Pons (tissue), 1 donor: ENCODE measurements around the gene BEND5.

Source experiments
- DNase-seq: peaks from one replicate; pipeline ENCODE4 v3.0.0-alpha.2; 2016; ENCODE audit warnings: low spot score

BEND5 gene, protein sequence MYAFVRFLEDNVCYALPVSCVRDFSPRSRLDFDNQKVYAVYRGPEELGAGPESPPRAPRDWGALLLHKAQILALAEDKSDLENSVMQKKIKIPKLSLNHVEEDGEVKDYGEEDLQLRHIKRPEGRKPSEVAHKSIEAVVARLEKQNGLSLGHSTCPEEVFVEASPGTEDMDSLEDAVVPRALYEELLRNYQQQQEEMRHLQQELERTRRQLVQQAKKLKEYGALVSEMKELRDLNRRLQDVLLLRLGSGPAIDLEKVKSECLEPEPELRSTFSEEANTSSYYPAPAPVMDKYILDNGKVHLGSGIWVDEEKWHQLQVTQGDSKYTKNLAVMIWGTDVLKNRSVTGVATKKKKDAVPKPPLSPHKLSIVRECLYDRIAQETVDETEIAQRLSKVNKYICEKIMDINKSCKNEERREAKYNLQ

GRCh38 chr1:48776393-48777218 lies at the start of gene BEND5:
Gene BEND5, minus strand, starts transcription at chr1:48776891. Its CDS starts 60 bp downstream, at chr1:48776831.
- DNase-seq = peak; percentile 63

- no peak for DNase-seq
Observed at GRCh38 chr1:48823168-48823567, 46.5 kb upstream of the BEND5 start.

DNA sequence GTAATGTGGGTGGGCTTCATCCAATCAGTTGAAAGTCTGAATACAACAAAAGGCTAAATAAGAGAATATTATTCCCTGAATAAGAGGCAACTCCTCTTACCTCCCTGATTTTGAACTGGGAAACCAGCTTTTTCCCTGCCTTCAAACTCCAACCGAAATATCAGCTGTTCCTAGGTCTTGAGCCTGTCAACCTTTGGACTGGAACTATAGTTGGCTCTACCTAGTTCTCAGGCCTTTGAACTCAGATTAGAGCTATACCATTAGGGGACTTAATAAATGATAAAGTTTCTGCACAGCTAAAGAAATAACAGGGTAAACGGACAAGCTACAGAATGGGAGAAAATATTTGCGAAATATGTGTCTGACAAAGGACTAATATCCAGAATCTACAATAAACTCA lies 43.8 kb upstream of the BEND5 start:
- no peak for DNase-seq

- DNase-seq = peak; percentile 76
Observed at GRCh38 chr1:48817505-48818114, 40.9 kb upstream of the BEND5 start.

- DNase-seq = no peak
Observed at GRCh38 chr1:48810740-48811139, 34.0 kb upstream of the BEND5 start.

GRCh38 chr1:48808496-48808895 lies 31.8 kb upstream of the BEND5 start:
- DNase-seq = no peak

- DNase-seq = no peak
Observed at GRCh38 chr1:48807554-48808260, 31.0 kb upstream of the BEND5 start.

DNA sequence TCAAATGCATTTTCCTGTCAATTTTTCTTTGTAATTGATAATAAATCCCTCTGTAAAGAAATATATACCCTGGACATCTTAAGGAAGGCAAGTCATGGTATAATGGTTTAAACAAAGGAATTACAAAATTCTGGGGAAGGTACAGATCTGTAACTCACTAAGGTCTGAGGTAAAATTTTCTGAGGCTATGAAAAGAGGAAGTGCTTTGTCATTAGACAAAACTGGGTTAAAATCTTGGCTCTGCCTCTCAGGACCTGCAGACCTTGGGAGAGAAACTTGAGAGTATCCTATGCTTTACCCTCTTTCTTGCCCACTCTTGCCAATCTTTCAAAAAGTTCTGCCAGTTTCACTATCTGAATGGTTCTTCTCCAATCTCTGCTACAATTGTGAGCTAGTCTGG lies 26.8 kb upstream of the BEND5 start:
- no peak for DNase-seq

- DNase-seq = no peak
Observed at GRCh38 chr1:48794816-48795215, 18.1 kb upstream of the BEND5 start.

GRCh38 chr1:48793863-48794262 lies 17.2 kb upstream of the BEND5 start:
- no peak for DNase-seq

GRCh38 chr1:48792961-48793360 lies 16.3 kb upstream of the BEND5 start:
- no peak for DNase-seq

DNA sequence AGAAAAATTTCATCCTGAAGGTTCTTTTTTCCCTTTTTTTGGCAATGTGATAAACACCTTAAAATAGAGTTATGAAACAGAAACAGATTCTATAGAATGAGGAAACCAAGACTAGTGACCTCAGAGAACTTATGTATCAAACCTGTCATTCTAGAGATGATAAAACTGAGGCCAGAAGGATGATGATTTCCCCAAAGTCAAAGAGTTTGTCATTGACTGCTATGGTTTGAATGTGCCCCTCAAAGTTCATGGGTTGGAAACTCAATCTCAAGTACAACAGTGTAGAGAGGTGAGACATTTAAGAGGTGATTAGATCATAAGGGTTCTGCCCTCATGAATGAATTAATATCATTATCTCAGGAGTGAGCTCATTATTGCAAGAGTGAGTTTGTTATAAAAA lies 13.7 kb upstream of the BEND5 start:
- no peak for DNase-seq

DNA sequence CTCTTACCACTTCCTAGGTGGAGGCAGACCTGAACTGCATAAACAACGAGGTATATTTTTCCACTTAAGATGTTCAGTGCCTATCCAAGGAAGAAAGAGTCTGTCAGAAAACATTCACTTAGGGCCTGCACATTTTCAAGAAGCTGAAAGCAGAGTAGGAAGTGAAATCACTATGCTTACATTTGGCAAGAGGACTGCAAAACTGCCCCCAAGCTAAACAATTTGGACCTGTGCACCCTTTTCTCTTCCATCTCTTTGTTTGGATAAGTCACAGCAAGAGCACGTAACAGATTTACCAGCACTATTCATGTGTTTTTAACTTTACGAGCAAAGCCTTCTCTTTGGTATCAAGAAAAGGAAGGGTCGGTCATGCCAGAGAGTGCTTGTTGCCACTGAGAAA lies 13.2 kb upstream of the BEND5 start:
- DNase-seq = no peak

DNA sequence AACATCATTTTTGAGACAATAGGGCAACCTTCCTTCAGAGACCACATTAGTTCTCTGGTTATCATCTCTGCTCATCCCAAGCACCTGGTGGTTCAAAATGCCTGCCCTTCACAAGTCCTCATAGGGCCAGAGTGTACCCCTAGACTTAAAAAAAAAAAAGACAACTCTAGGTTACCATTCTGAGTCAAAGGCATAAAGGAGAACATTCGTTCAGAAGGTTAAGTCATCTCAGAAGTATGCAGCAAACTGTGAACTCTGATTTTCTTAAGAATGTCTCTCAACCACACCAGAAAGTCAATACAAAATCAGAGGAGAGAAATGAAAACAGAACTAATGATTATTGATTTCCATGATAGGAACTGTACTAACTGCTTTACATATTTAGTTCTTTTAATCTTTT lies 9.2 kb upstream of the BEND5 start:
- DNase-seq = no peak

- no peak for DNase-seq
Observed at GRCh38 chr1:48784301-48784700, 7.6 kb upstream of the BEND5 start.

GRCh38 chr1:48777219-48777895 lies 666 bp upstream of the BEND5 start:
- DNase-seq = no peak

DNA sequence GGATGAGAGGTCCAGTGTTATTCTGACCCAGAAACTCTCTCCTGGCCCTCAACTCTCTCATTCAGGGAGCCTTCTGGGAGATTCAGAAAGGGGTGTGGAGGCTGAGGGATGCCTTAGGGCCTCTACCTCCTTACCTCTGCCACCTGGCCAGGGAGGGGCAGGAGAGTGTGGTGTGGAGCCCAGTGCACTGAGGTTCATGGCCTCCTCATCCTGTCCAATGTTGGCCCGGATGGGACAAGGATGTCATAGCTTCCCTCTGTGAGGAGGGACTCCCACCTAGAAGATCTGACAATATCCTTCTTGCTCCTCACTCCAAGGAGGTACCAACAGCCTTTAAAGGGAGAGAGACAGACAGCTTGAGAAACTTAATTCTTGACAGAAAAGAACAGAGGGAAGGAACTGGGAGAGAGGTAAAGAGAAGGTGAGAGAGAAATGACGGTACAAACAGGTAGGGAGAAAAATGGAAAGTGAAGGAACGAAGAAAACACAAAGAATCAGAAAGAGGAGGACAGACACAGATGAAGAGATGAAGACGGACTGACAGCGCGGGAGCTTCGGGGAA lies 779 bp downstream of the BEND5 start:
- no peak for DNase-seq

DNA sequence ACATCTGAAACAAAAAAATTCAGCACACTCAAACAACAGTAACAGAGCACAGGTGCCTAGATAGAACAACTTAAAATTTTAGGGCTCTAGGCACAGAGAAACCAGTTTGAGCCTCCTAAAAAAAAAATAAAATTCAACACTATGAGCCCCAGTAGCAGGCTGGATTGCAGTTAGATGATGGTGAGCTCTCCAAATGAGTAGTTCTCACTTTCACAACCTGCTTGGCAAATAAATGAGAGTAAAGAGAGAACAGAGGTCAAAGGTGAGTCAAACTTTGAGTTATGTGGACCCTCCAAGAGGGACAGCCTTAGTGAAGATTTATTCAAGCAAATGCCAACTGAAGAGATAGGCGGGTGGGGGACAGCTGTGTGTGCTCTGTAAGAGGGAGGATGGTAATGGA lies 3.6 kb downstream of the BEND5 start:
- DNase-seq = no peak

DNA sequence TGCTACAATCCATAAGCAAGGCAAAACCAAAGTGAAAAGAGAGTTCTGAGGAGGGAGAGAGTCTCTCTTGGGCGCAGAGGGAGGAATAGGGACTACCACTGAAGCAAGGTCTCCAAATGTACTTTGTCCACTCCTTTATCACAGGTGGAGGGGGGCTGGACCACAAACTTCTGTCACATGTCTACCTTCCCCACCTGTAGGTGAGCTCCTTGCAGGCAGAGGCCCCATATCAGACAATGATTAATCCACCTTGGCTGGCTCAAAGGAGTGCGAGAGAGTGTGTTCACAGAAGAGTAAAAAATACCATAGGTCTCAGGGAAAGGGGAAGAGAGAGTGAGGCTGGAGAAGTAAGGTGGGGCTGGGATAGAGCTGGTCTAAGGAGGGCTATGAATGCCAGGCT lies 4.5 kb downstream of the BEND5 start:
- no peak for DNase-seq

- no peak for DNase-seq
Observed at GRCh38 chr1:48771561-48771960, 5.1 kb downstream of the BEND5 start.

DNA sequence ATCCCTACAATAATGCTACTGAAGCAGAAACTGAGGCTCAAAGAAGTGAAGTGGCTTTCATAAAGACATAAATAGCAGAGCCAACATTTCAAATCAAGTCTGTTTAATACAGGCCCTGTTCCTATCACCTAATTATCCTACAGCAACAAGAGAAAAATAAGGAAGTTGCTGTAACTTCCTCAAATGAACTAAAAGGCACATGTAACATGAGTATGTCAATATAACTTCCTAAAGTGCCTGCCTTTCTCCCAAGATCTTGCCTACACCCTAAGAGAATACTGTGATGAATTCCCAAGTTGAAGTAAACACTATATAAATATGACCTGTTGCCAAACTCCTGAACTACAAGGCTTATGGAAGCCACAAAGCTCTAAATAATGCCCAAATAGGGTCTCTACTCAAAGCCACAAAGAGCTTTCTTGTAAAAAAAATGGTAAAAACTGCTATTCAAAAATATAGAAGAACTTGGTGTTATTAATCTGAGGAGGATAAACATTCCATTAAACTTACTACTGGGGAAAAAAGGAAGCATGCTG lies 8.6 kb downstream of the BEND5 start:
- no peak for DNase-seq
